Chondrocyte (in vitro differentiated cells): ENCODE measurements around the gene PPP1R12C. TPM values are rescaled to one million over a fixed set of nuclear protein-coding genes. Genes with fewer than 3 reads are reported as not detected.

Experiments used
- DNase-seq: peaks from one replicate; pipeline ENCODE4 v3.0.0; 2021; ENCODE audit warnings: mixed read lengths, low spot score
- H3K27ac Mint-ChIP-seq: one replicate; pipeline ENCODE4 v1.8.0; 2021; ENCODE audit warnings: mild to moderate bottlenecking, moderate library complexity, mixed read lengths; ENCODE audit not compliant: unreplicated experiment
- H3K27me3 Mint-ChIP-seq: 2 replicates; pipeline ENCODE4 v1.8.0; 2021; ENCODE audit warnings: low read depth, mixed read lengths
- H3K36me3 Mint-ChIP-seq: 2 replicates; pipeline ENCODE4 v1.8.0; 2021; ENCODE audit warnings: low read depth, mixed read lengths
- H3K4me1 Mint-ChIP-seq: 2 replicates; pipeline ENCODE4 v1.8.0; 2021; ENCODE audit warnings: low read depth, mild to moderate bottlenecking, mixed read lengths
- H3K4me3 Mint-ChIP-seq: one replicate; pipeline ENCODE4 v1.8.0; 2021; ENCODE audit warnings: mild to moderate bottlenecking, moderate library complexity, mixed read lengths; ENCODE audit not compliant: unreplicated experiment
- H3K9me3 Mint-ChIP-seq: 2 replicates; pipeline ENCODE4 v1.8.0; 2021; ENCODE audit warnings: low read depth, mixed read lengths
- total RNA-seq: library from RNA; stranded (reverse); gene quantifications from 3 replicates; pipeline ENCODE4 v1.2.1, GENCODE V29; 2021
- TF ChIP-seq, protein P1 (sequence below): fragments of 200-600 bp; sonication (generic); IDR thresholded peaks from 2 replicates; pipeline ENCODE4 v1.5.0; 2021; ENCODE audit warnings: antibody characterized with exemption, mild to moderate bottlenecking, moderate library complexity

PPP1R12C gene
- total RNA-seq, 1 donor from 2014 or later = 103 TPM

DNA sequence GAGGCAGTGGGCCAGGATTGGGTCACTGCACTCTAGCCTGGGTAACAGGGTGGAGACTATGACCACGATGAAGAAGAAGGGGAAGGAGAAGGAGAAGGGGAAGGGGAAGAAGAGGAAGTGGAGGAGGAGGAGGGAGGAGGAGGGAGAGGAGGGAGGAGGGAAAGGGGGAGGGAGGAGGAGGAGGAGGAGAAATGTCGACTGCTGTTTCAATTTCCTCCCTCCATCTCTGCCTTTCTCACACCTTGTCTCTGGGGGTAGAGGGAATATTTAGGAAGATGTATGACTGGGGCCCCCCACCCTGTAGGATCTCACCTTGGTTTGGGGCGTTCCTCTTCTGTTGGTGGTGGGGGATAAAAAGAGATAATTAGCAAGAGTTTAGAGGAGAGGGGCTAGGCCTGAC lies 27.8 kb upstream of the PPP1R12C start:
- no peak for DNase-seq
- Mint-ChIP-seq H3K36me3 (no peaks in the 10 kb centered on the region), H3K27ac (no peak overlapping the region), H3K9me3 (no peaks in the 10 kb centered on the region), H3K4me3 (no peak overlapping the region), H3K4me1 (peaks cover 3% of the 10 kb centered on the region), H3K27me3 (peaks cover 46% of the 10 kb centered on the region)
- TF ChIP-seq, protein P1, sequence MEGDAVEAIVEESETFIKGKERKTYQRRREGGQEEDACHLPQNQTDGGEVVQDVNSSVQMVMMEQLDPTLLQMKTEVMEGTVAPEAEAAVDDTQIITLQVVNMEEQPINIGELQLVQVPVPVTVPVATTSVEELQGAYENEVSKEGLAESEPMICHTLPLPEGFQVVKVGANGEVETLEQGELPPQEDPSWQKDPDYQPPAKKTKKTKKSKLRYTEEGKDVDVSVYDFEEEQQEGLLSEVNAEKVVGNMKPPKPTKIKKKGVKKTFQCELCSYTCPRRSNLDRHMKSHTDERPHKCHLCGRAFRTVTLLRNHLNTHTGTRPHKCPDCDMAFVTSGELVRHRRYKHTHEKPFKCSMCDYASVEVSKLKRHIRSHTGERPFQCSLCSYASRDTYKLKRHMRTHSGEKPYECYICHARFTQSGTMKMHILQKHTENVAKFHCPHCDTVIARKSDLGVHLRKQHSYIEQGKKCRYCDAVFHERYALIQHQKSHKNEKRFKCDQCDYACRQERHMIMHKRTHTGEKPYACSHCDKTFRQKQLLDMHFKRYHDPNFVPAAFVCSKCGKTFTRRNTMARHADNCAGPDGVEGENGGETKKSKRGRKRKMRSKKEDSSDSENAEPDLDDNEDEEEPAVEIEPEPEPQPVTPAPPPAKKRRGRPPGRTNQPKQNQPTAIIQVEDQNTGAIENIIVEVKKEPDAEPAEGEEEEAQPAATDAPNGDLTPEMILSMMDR = no peak

DNA sequence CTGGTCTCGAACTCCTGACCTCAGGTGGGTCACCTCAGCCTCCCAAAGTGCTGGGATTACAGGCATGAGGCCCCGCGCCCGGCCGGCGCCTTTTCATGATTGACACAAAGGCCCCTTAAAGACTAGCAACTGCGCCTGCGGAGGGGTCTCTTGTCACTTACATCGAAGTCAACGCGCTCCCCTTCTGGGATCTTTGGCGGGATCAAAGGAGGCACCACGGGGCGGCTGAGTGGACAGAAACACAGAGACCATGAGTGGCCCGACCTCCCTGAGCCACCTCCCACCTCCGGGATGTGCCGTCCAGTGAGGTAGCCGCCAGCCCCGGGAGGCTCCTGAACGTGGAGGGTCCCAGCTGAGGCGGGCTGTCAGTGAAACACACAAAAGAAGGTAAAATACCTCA lies 24.3 kb upstream of the PPP1R12C start:
- no peak overlapping the region for H3K27ac Mint-ChIP-seq
- H3K4me3 Mint-ChIP-seq = peak overlapping the region; percentile 19
- H3K9me3 Mint-ChIP-seq = no peaks in the 10 kb centered on the region
- TF ChIP-seq, protein P1 = no peak
- peaks cover 30% of the 10 kb centered on the region for H3K27me3 Mint-ChIP-seq
- peaks cover 3% of the 10 kb centered on the region for H3K4me1 Mint-ChIP-seq
- DNase-seq = no peak
- H3K36me3 Mint-ChIP-seq = no peaks in the 10 kb centered on the region

GRCh38 chr19:55137915-55138314 lies 20.5 kb upstream of the PPP1R12C start:
- Mint-ChIP-seq H3K27me3 (peaks cover 21% of the 10 kb centered on the region), H3K4me1 (peaks cover 3% of the 10 kb centered on the region), H3K36me3 (no peaks in the 10 kb centered on the region), H3K4me3 (no peak overlapping the region), H3K9me3 (no peaks in the 10 kb centered on the region), H3K27ac (no peak overlapping the region)
- DNase-seq = no peak
- TF ChIP-seq, protein P1 = no peak

- Mint-ChIP-seq H3K9me3 (no peaks in the 10 kb centered on the region), H3K27ac (no peak overlapping the region), H3K4me3 (no peak overlapping the region), H3K27me3 (peaks cover 25% of the 10 kb centered on the region), H3K36me3 (no peaks in the 10 kb centered on the region), H3K4me1 (peaks cover 3% of the 10 kb centered on the region)
- TF ChIP-seq, protein P1 = no peak
- no peak for DNase-seq
These were observed 19.1 kb upstream of the PPP1R12C start for GRCh38 chr19:55136399-55137102.

- TF ChIP-seq, protein P1 = no peak
- no peak overlapping the region for H3K27ac Mint-ChIP-seq
- no peak for DNase-seq
- H3K36me3 Mint-ChIP-seq = no peaks in the 10 kb centered on the region
- H3K4me1 Mint-ChIP-seq = no peaks in the 10 kb centered on the region
- no peaks in the 10 kb centered on the region for H3K9me3 Mint-ChIP-seq
- peaks cover 33% of the 10 kb centered on the region for H3K27me3 Mint-ChIP-seq
- no peak overlapping the region for H3K4me3 Mint-ChIP-seq
These were observed 17.3 kb upstream of the PPP1R12C start for GRCh38 chr19:55134736-55135135.
